Breast epithelium (tissue), 3 donors: ENCODE results near the gene ATP8A1.

Experiments used
- POLR2AphosphoS5 ChIP-seq, 3 donors: sonication (generic); formaldehyde crosslinking; IDR thresholded peaks; one replicate each; pipeline ENCODE4 v1.6.1; 2017; ENCODE audit warnings: antibody characterized with exemption in 3 of 3
- TF ChIP-seq, protein P1 (sequence below), 3 donors: fragments of 450-650 bp; IDR thresholded peaks; one replicate each; pipeline ENCODE4 v1.5.1; 2016 to 2017; ENCODE audit warnings: antibody characterized with exemption in 3 of 3, mild to moderate bottlenecking in 3 of 3, moderate library complexity in 3 of 3

DNA sequence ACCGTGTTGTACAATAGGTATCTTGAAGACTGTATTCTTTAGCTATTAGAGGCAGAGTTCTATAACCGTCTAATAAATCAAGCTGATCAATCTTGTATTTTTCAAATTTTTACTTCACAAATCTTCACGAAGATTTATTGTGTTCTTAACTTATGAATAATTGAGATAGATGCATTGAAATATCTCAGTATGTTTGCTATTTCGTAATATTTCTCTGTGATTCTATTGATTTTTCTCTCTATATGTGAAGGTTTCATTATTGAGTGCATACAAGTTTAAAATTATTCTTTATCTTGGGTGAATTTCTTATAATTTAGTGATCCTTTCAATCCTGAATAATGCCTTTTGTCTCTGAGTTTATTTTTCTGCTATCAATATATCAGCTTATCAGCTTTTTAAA lies 279.4 kb downstream of the ATP8A1 start:
- TF ChIP-seq, protein P1, sequence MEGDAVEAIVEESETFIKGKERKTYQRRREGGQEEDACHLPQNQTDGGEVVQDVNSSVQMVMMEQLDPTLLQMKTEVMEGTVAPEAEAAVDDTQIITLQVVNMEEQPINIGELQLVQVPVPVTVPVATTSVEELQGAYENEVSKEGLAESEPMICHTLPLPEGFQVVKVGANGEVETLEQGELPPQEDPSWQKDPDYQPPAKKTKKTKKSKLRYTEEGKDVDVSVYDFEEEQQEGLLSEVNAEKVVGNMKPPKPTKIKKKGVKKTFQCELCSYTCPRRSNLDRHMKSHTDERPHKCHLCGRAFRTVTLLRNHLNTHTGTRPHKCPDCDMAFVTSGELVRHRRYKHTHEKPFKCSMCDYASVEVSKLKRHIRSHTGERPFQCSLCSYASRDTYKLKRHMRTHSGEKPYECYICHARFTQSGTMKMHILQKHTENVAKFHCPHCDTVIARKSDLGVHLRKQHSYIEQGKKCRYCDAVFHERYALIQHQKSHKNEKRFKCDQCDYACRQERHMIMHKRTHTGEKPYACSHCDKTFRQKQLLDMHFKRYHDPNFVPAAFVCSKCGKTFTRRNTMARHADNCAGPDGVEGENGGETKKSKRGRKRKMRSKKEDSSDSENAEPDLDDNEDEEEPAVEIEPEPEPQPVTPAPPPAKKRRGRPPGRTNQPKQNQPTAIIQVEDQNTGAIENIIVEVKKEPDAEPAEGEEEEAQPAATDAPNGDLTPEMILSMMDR (IDR thresholded peaks at IDR 0.05): no peak
- no peak for TF ChIP-seq POLR2AphosphoS5 (IDR thresholded peaks at IDR 0.05)
